Measurements from ENCODE around the gene DNTTIP2. TPM values are rescaled to one million over a fixed set of nuclear protein-coding genes. Genes with fewer than 3 reads are reported as not detected.

DNTTIP2 gene
- total RNA-seq, 1 donor = 23.5 TPM

- Histone ChIP-seq H3K27me3 (ENCODE audit: insufficient read depth, low read length) (no peaks in the 10 kb centered on the region), H3K27ac (ENCODE audit: low read depth, low read length) (no peak overlapping the region), H3K9me3 (ENCODE audit: low read depth, low read length) (no peaks in the 10 kb centered on the region), H3K4me3 (ENCODE audit: insufficient read depth, low read length) (peak overlapping the region; percentile 95), H2AFZ (ENCODE audit: low read length) (no peak overlapping the region), H3K79me2 (ENCODE audit: insufficient read depth, low read length) (peaks cover 40% of the 10 kb centered on the region), H3K4me2 (ENCODE audit: insufficient read depth, low read length) (peak overlapping the region; percentile 95), H3K4me1 (ENCODE audit: insufficient read depth, low read length) (peaks cover 11% of the 10 kb centered on the region), H4K20me1 (ENCODE audit: insufficient read depth, low read length) (peaks cover 9% of the 10 kb centered on the region), H3K36me3 (ENCODE audit: insufficient read depth, low read length) (peaks cover 47% of the 10 kb centered on the region)
- DNase-seq (ENCODE audit: insufficient read length, low spot score, missing footprints) = no peak
- TF ChIP-seq CTCF (IDR thresholded peaks at IDR 0.05; ENCODE audit: extremely low read depth, low read depth, low read length) = no peak
Observed at GRCh38 chr1:93877529-93877928, 1.5 kb downstream of the DNTTIP2 start.

GRCh38 chr1:93876244-93876643, 2.8 kb downstream of the DNTTIP2 start:
- TF ChIP-seq CTCF (IDR thresholded peaks at IDR 0.05; ENCODE audit: extremely low read depth, low read depth, low read length) = no peak
- Histone ChIP-seq H3K4me1 (ENCODE audit: insufficient read depth, low read length) (peaks cover 11% of the 10 kb centered on the region), H3K79me2 (ENCODE audit: insufficient read depth, low read length) (peaks cover 40% of the 10 kb centered on the region), H3K36me3 (ENCODE audit: insufficient read depth, low read length) (peaks cover 60% of the 10 kb centered on the region), H2AFZ (ENCODE audit: low read length) (no peak overlapping the region), H3K27ac (ENCODE audit: low read depth, low read length) (no peak overlapping the region), H4K20me1 (ENCODE audit: insufficient read depth, low read length) (peaks cover 9% of the 10 kb centered on the region), H3K4me2 (ENCODE audit: insufficient read depth, low read length) (no peak overlapping the region), H3K9me3 (ENCODE audit: low read depth, low read length) (no peaks in the 10 kb centered on the region), H3K27me3 (ENCODE audit: insufficient read depth, low read length) (no peaks in the 10 kb centered on the region), H3K4me3 (ENCODE audit: insufficient read depth, low read length) (no peak overlapping the region)
- DNase-seq (ENCODE audit: insufficient read length, low spot score, missing footprints) = no peak

- H3K4me2 ChIP-seq (ENCODE audit: insufficient read depth, low read length) = no peak overlapping the region
- peaks cover 9% of the 10 kb centered on the region for H4K20me1 ChIP-seq (ENCODE audit: insufficient read depth, low read length)
- H3K27ac ChIP-seq (ENCODE audit: low read depth, low read length) = peak overlapping the region; percentile 38
- DNase-seq (ENCODE audit: insufficient read length, low spot score, missing footprints) = peak; percentile 66
- no peaks in the 10 kb centered on the region for H3K9me3 ChIP-seq (ENCODE audit: low read depth, low read length)
- H3K27me3 ChIP-seq (ENCODE audit: insufficient read depth, low read length) = no peaks in the 10 kb centered on the region
- H3K4me3 ChIP-seq (ENCODE audit: insufficient read depth, low read length) = no peak overlapping the region
- H3K4me1 ChIP-seq (ENCODE audit: insufficient read depth, low read length) = peaks cover 11% of the 10 kb centered on the region
- TF ChIP-seq CTCF (IDR thresholded peaks at IDR 0.05; ENCODE audit: extremely low read depth, low read depth, low read length) = peak; percentile 62
- peaks cover 81% of the 10 kb centered on the region for H3K36me3 ChIP-seq (ENCODE audit: insufficient read depth, low read length)
- no peak overlapping the region for H2AFZ ChIP-seq (ENCODE audit: low read length)
- H3K79me2 ChIP-seq (ENCODE audit: insufficient read depth, low read length) = peaks cover 36% of the 10 kb centered on the region
Observed at GRCh38 chr1:93874025-93874651, 4.9 kb downstream of the DNTTIP2 start.

GRCh38 chr1:93871366-93871765, 7.6 kb downstream of the DNTTIP2 start:
- Histone ChIP-seq H2AFZ (ENCODE audit: low read length) (no peak overlapping the region), H3K27me3 (ENCODE audit: insufficient read depth, low read length) (no peaks in the 10 kb centered on the region), H4K20me1 (ENCODE audit: insufficient read depth, low read length) (peaks cover 6% of the 10 kb centered on the region), H3K4me1 (ENCODE audit: insufficient read depth, low read length) (no peaks in the 10 kb centered on the region), H3K27ac (ENCODE audit: low read depth, low read length) (no peak overlapping the region), H3K36me3 (ENCODE audit: insufficient read depth, low read length) (peaks cover 70% of the 10 kb centered on the region), H3K9me3 (ENCODE audit: low read depth, low read length) (no peaks in the 10 kb centered on the region), H3K79me2 (ENCODE audit: insufficient read depth, low read length) (peaks cover 9% of the 10 kb centered on the region), H3K4me3 (ENCODE audit: insufficient read depth, low read length) (no peak overlapping the region), H3K4me2 (ENCODE audit: insufficient read depth, low read length) (no peak overlapping the region)
- no peak for TF ChIP-seq CTCF (IDR thresholded peaks at IDR 0.05; ENCODE audit: extremely low read depth, low read depth, low read length)
- no peak for DNase-seq (ENCODE audit: insufficient read length, low spot score, missing footprints)

Measured in osteoblast (primary cell).